ENCODE results near the gene SHROOM3.
"Not testable (repeated sequence)": the region's sequence is repeated elsewhere in the genome, so short reads cannot be mapped to it uniquely, and the experiment has no call there.

Gene SHROOM3

DNA sequence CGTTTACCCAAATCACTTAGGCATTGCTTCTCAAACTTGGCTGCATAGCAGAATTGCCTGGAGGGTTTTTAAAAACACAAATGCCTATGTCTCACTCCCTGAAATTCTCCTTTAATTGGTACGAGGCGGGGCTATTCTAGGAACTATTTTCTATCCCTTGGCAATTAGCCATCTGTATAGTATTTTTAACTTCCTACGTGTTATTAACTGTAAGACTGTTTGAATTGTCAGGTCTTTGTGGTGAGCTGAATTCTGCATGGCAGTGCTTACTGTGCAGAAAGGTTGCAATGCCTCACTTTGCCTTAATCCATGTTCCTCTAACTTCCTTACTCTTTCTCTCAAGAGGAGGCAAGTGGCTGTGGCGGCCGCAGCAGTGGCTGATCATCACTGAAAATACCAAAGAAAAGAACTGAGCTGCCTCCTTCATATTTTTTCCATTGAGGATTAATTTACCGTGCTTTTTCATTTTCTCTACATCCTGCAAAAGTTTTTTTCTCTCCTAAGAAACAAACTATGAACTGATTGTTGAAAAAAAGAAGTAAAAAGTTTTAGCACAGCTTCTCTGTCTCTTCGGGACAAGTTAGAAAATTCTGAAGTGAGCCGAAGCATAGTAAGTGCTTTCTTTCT is at the start of gene SHROOM3:
Gene SHROOM3 (plus strand): TSS at position 329 of the 627 bp plus-strand sequence. CDS start 824 bp downstream, outside the sequence.
- DNase-seq: no peak

DNA sequence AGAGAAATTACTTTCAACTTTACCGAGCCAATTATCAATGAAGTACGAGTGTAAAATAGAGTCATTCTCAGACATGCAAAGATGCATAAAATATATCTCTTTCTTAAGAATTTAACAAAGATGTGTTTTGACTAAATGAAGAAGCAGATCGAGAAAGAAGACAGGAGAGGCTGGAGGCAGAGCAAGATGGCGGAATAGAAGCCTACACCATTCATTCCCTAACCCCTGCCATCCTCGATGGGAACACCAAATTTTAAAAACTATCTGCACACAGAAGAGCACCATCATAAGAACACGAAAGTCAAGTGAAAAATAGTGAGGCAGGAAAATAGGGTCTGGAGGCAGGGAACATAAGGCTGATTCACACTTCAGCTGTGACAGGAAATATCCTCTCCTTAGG is 49.1 kb upstream of the SHROOM3 start:
- no peak for DNase-seq

DNA sequence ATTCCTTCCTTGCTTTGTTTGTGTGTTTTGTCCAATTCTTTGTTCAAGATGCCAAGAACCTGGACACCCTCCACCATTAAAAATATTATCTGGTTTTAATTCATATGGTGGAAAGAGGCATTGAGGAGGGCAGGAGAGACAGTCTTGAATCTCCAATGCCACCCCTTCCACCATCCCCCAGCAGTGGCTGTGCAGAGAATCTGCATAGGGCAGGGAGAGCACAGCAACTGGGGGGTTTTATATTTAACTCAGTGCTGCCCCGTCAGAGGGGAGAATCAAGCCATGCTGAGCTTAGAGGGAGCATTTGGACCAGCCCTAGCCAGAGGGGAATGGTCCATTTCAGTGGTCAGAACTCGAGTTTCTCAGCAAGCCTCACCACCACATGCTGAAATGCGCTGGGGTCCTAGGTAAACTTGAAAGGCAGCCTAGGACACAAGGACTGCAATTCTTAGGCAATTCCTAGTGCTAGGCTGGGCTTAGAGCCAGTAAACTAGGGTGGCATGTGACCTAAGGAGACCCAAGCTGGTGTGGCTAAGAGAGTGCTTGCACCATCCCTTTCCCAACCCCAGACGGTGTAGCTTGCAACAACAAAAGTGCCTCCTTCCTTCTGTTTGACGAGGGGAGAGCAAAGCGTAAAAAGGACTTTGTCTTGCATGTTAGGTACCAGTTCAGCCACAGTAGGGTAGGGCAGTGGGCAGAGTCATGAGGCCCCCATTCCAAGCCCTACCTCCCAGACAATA is 48.3 kb upstream of the SHROOM3 start:
- peak; percentile 38 for DNase-seq

DNA sequence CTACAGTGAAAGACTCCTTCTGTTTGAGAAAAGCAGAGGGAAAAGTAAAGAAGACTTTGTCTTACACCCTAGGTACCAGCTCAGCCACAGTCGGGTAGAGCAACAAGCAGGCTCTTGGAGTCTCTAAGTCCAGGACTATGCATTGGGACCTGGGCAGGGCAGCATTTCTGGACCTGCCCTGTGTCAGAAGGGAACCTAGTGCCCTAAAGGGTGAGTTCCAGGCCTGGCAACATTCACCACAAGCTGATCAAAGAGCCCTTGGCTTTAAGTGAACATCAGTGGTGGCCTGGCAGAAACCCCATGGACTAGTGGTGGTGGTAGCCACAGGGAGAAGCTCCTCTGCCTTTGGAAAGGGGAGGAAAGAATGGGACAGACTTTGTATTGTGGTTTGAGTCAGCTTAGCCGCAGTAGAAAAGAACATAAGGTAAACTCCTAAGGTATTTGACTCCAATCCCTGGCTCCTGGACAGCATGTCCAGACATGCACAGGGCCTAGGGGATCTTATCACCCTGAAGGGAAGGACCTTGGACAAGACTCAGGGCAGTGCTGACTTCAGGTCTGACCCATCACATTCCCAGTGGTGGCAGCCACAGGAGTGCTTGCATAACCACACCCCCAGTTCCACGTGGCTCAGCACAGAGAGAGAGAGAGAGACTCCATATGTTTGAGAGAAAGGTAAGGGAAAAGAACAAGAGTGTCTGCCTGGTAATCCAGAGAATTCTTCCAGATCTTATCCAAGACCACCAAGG is 46.7 kb upstream of the SHROOM3 start:
- DNase-seq: no peak

DNA sequence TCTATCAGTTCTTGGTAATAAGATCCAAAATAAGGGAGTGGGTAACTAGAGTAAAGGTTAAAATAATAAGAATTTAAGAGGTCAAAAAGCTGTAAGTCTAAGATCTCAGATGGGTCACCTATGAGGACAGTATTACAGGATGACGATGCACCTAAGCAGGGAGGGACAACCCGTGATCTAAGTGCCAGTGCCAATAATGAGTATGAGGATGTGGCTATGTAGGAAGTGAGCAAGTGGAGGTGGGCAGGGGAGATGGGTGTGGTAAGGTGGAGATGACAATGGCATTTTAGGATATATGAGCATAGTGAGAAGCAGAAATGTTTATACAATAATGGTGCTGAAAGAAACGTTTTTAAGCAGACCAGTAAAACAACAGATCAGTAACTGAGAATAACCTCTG is 33.4 kb upstream of the SHROOM3 start:
- no peak for DNase-seq

DNA sequence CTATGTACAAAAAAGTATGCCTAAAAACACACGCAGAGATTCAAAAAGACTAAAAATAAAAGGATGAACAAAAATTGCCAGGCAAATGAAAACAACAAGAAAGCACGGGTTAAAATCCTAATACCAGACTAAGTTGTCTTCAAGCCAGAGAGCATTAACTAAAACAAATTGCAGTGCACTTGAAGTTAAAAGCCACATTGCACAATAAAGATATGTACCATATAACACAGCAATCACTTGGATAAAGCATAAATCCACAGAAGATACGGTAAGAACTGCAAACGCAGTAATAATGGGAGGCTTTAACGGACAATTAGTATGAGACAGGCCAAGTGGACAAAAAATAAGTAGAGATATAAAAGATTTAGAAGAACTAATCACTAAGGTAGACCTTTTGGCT is 28.9 kb upstream of the SHROOM3 start:
- DNase-seq: no peak

DNA sequence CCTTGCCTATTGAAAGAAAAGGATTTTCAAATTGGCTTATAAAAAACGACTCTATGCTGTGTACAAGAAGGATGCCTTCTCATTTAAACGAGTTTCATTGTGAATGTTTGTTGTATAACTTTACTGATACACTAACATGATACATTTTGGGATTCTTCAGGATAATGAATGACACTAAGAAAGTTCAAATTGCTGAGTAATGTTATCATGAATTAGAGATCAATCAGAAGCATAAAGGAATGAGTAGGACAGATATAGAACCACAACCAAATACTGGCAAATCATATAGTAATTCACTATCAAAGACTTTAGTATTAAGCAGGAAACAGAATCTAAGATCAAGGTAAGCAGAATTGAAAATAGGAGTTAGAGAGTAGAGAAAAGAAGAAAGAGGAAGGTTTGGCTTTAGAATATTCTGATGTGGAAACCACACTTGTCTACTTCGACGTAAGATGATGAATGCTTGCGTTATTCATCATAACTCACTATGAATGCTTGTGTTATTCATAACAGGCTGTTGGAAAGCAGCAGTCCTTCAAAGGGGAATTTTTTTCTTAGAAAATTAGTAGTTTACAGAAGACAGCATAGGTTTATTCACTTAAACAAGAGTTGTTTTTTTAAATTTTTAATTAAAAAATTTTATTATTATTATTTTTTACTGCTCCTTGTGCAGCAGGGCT is 27.4 kb upstream of the SHROOM3 start:
- peak; percentile 19 for DNase-seq

DNA sequence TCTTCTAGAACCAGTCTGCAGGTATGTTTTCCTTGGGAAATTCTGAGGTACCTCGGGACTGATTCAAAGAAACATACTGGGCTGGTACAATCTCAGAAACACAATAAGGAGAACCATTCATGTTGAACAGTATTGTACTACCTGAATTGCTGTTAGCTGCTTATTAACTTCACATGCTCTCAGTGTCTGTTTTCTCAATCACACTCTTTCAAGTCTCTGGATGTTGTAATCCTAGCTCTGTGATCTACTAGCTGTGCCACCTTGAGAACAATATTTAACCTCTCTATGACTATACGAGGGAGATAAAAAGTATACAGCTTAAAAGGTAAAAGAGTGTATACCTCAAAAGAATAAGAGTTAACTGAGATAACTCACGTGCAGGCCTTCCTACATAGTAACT is 24.4 kb upstream of the SHROOM3 start:
- DNase-seq: no peak

DNA sequence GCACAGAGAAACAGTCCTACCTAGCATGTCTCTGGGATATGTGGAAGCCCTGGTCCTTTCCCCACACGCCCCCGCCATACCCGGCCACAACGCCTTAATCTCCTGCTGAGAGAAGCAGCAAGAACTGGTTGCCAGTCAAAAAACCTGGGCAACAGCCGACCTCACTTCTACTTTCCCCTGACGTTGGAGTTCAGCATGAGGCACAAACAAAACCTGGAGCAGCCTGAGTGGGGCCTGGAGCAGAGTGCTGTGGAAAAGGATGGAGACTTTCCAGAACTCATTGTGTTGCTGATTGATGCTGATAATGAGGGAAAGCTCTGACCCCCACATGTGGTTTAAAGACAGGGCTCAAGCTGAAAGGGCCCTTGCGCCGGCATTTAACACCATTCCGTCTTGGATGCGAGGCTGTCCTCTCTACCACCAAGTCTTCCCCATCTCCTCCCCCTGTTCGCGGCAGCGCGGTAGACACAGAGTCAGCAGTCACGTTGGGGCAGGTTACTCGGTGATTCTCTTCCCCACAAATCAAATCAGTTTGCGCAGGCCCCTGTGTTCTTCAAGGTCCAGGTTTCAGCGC is 14.8 kb upstream of the SHROOM3 start:
- no peak for DNase-seq

DNA sequence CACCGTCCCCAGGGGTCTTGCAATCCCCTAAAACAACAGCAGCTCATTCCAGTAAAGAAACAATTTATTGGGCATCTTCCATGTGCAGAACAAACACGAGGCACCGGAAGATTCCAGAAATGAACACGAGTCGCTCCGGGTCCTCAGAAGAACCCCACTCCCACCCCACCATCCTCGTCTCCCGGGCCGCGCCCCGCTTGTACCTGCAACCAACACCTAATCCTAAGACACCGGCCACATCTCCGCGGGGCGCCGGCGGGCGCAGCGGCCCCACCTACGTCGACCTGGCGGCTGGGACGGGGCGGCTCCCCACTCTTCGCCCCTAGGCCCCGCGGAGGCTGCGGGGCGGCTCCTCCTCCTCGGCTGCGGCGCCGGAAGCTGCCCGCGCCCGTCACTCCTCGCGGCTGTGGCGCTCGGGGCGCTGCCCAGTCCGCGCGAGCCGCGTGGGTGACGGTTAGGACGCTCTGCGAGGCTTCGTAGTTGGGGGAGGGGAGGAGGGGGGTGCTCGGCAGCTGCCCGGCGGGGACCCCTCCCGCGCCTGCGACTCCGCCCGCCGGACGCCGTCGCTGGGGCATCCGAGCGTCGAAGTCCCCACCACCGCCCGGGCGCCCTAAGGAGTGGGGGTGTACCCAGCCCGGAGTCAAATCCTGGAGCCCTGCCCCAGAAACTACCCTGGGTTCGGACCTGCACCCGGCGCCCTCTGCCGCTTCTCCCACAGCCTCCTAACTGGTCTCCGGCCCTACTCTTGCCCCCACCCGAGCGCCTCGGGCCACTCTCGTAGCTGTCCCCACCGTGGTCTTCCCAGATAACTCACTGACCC is 14.1 kb upstream of the SHROOM3 start, which contains the start of gene CCDC158:
Gene CCDC158 (minus strand): TSS at position 380 of the 820 bp plus-strand sequence. CDS start 17,934 bp downstream, outside the sequence.
- DNase-seq: peak; percentile 39

DNA sequence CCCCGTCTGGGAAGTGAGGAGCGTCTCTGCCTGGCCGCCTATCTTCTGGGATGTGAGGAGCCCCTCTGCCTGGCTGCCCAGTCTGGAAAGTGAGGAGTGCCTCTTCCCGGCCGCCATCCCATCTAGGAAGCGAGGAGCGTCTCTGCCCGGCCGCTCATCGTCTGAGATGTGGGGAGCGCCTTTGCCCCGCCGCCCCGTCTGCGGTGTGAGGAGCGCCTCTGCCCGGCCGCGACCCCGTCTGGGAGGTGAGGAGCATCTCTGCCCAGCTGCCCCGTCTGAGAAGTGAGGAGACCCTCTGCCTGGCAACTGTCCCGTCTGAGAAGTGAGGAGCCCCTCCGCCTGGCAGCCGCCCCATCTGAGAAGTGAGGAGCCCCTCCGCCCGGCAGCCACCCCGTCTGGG is 11.9 kb upstream of the SHROOM3 start:
- not testable (repeated sequence) for DNase-seq

DNA sequence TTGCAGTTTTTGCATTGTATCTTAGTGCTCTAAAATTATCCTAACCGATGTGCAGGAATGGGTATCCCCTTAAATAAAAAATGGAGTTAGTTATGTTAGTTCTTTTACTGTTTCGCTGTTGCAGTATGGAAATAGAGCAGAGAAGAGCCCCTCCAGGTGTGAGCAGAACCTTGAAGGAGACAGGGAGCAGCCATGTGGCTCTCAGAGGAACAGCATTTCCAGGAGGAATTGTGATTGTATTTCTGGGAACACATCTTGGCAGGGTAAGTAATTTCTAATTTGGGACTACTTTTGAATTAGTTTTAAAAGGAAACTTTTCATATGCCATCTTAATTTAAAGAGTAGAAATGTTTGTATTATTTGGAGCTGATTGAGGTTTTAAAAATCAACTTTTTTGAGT is 8.8 kb upstream of the SHROOM3 start:
- DNase-seq: no peak

DNA sequence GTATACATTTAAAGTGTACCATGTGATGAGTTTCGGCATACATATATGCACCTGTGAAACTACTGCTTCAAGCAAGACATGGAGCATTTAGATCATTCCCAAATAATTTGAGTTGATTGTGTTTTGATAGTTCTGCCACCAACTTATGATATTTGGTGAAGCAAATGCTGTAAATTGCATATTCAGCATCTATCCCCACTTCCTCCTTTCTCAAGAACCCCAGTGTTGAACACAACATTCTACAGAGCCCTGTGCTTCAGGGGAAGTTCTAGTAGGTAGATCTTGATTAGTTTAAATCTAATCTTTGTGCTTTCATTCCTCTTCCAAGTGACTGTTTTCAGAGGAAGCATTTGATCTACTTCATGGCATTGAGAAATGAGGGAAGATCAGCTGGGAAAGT is 5.4 kb upstream of the SHROOM3 start:
- DNase-seq: peak; percentile 63

DNA sequence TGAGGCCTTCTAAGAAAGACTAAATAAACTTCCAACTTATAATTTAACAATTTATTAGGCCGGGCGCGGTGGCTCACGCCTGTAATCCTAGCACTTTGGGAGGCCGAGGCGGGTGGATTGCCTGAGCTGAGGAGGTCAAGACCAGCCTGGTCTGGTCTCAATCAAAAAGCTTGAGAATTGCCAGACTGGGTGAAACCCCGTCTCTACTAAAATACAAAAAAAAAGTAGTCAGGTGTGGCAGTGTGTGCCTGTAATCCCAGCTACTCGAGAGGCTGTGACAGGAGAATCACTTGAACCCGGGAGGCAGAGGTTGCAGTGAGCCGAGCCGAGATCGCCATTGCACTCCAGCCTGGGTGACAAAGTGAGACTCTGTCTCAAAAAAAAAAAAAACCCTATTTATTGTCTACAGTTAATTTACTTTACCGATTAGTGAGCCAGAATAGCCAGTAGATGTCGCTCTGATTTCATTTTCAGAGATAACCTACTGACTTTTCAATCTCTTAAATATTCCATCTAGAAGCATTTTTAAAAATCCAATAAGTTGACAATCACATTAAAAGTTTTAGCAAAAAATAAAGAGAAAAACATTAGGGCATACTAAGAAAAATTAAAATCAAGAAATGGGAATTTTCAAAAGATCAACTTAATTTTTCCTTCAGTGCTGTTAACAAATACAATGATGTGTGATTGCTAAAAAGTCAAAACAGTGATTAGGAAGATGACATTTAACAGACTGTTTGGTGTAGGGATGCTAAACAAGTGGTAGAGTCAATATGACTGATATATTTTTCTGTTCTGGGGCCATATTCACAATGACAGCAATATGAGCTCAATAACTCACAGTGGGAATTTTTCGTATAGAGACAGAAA is 4.3 kb upstream of the SHROOM3 start:
- peak; percentile 85 for DNase-seq

DNA sequence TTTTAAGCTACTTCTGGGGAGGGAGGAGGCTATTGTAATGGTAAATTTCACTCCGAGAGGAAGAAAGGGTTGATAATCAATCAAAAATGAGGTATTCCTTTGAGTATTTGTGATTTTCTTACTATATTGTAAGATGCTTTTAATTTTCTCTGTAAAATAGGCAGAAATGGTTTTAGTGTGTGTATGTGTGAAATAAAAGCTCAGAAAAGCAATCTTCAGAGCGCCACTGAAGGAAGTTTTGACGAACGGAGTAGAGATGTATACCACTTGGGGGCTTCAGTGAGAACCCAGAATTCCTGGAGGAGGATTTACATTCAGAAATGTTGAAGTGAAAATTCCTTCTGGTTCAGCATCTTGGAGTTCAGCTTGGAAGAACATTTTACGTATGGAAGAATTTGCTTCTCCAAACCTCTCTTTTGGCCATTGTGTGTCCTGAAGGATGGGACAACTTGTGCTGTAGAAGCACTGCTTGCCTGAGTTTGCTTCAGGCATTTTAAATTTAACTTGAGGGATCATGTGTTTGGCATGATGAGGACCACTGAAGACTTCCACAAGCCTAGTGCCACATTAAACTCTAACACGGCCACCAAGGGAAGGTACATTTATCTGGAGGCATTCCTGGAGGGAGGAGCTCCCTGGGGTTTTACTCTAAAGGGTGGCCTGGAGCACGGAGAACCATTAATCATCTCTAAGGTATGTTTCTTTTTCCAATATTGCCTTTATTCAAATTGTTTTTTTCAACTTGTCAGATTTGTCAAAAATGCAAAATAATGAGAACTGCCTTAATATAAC is 695 bp downstream of the SHROOM3 start:
- DNase-seq: no peak

DNA sequence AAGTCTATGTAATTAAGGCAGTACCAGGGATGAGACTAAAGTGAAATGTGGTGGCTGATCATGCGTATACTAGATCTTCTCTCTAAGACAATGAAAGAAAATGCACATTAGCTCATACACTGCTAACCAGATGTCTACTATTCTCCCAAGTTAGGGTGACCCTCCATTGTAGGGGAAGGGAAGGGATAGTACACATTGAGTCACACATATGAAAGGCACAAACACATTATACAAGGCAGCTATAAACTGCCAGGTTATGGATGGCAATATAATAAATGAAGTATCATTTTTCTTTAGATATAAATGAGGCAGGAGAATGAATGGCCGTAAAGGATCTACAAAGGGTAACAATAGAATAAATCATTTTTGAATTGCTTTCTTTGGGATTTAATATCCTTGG is 4.5 kb downstream of the SHROOM3 start:
- no peak for DNase-seq

DNA sequence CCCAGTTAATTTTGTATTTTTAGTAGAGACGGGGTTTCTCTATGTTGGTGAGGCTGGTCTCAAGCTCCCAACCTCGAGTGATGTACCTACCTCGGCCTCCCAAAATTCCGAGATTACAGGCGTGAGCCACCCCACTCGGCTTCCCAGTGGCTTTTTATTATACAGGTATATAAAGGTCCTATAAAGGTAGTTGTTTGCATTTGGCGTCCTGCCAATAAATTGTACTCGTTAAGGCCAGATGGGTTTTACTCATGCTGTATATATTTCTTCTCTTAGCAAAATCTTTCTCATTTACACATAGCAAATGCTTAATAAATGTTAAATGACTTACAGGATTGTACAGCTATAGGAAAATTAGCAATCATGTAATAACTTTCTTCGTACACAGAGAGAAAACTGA is 6.9 kb downstream of the SHROOM3 start:
- no peak for DNase-seq

DNA sequence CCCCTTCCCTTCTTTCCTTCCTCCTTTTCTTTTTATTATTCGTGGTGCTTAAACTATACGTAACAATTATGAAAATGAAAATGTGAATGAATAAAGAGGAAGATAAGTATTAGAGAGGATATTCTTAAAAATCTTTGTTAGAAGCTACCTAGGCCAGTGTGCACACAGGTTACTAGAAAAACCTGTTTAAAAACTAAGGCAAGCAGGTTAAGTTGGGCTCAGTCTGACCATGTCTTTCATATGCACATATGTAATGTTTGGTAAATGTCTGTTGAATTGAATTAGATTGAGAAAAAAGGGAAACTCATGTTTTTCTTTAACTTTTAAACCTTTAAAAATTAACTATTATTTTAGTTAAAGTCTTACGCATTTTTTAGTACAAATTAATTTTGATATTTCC is 7.8 kb downstream of the SHROOM3 start:
- no peak for DNase-seq

DNA sequence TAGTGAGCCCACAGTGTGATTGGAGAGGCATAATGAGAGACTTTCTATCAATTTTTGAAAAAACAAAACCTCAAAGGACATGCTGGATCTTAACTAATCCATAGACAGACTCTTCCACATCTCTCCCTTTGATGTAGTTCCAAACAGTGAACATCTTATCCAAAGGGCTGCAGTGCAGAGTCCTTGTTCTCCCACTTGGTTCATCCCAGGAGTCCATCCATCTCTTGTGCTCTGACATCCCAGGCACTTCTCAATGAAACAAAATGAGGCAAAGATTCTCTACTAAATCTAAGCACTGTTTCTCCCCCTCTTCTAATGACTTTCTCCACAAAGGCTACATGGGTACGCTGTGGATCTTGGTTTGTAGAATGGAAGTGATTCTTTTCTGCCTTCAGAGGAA is 8.3 kb downstream of the SHROOM3 start:
- DNase-seq: no peak

DNA sequence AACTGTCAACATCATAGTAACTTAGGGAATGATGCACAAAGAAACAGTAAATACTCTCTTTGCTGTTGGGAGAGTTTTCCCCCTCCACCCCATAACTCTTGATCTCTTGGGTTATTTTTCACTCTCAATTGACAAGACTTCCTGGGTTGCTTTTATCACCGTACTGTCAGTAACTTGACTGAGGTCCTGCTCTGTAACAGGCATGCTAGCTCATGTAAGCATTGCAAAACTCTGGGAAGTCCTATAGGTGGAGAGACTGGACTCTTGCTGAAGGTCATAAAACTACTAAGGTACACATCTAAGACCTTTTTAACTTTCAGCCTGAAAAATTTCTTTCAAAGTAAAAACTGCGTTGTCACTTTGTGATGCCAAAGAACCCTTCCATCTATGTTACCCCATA is 10.9 kb downstream of the SHROOM3 start:
- no peak for DNase-seq
